ENCODE data around the gene C5. TPM values are rescaled to one million over a fixed set of nuclear protein-coding genes. Genes with fewer than 3 reads are reported as not detected.

C5 gene
- total RNA-seq, 1 donor, result 13.8 TPM

DNA sequence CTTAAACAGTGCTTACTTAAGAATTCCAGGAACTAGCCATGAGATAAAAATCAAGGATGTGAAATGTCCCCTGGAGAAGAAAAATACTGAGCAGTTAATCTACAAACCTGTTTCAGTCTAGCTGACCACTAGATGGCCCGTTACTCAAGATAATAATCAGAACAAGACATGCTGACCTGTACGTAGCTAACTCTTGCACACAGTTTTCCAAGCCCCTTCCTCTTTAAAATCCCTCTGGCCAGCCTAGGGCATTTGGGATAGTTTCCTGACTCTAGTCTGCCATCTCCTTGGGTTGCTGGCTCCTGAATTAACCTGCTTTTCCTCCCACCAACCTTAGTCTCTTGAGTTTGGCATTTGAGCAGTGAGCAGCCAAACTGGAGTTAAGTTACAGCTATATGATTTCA is 64.3 kb downstream of the C5 start:
- peak; percentile 65 for TF ChIP-seq CTCF (IDR thresholded peaks at IDR 0.05; ENCODE audit: insufficient read depth, low read length)
- no peak overlapping the region for H3K4me3 ChIP-seq (ENCODE audit: low read depth, low read length)
- DNase-seq (ENCODE audit: low read depth), result peak; percentile 82

DNA sequence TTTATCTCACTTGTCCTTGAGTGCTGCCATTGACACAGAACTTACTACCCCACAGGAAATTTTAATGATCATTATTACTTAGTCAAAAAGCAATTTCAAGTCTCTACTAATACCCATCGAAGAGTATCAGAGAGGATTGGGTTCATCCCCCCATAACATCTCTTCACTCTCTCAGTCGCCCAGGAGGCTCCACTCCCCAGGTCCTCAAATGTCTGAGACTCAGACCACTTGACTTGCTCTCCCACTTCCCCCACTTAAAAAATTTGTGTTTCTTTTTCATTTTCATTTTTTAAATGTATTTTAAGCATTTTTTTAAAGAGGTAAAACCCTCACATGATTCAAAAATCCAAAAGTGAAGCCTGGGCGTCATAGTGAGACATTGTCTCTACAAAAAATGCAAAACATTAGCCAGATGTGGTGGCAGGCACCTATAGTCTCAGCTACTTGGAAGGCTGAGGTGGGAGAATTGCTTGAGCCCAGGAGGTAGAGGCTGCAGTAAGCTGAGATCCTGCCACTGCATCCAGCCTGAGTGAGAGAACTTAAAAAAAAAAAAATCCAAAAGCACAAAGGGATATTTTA is 66.7 kb downstream of the C5 start:
- no peak for TF ChIP-seq CTCF (IDR thresholded peaks at IDR 0.05; ENCODE audit: insufficient read depth, low read length)
- DNase-seq (ENCODE audit: low read depth), result no peak
- no peak overlapping the region for H3K4me3 ChIP-seq (ENCODE audit: low read depth, low read length)

DNA sequence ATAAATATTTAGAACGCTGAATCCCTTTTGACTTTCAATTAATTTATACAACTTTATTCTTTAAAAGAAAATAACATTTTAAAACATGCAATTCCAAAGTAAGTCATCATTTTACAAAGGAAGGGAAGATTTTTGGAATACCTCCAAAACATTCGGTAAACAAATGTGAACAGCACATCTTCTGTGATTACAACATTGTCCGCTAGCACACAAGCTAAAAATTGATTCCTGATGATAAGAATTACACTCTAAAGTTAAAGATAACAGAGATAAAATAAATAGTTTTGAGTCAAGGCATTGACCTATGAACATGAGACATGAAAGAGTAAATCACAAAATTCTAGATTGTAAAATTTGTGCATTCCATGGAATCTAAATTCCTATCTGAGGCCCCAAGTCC is 67.2 kb downstream of the C5 start:
- peak; percentile 21 for DNase-seq (ENCODE audit: low read depth)
- no peak overlapping the region for H3K4me3 ChIP-seq (ENCODE audit: low read depth, low read length)
- TF ChIP-seq CTCF (IDR thresholded peaks at IDR 0.05; ENCODE audit: insufficient read depth, low read length), result no peak

- TF ChIP-seq CTCF (IDR thresholded peaks at IDR 0.05; ENCODE audit: insufficient read depth, low read length), result no peak
- H3K4me3 ChIP-seq (ENCODE audit: low read depth, low read length), result no peak overlapping the region
- DNase-seq (ENCODE audit: low read depth), result no peak
These were observed 69.1 kb downstream of the C5 start for GRCh38 chr9:120980951-120981350.

DNA sequence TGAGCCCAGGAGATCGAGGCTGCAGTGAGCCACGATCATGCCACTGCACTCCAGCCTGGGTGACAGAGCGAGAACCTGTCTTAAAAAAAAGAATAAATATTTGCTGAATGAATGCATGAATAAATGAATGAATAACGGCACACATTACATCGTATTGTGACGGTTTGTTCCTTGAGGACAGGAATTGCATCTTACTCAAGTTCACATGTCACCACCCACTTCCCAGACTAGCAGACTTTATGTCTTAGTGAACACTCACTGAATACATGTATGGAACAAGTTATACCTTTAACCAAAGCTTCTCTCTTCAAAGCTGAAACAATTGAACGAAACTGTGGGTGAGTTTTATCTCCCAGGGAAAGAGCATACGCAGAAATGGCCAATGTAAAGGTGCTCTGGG is 70.3 kb downstream of the C5 start:
- no peak for TF ChIP-seq CTCF (IDR thresholded peaks at IDR 0.05; ENCODE audit: insufficient read depth, low read length)
- no peak overlapping the region for H3K4me3 ChIP-seq (ENCODE audit: low read depth, low read length)
- DNase-seq (ENCODE audit: low read depth), result no peak

DNA sequence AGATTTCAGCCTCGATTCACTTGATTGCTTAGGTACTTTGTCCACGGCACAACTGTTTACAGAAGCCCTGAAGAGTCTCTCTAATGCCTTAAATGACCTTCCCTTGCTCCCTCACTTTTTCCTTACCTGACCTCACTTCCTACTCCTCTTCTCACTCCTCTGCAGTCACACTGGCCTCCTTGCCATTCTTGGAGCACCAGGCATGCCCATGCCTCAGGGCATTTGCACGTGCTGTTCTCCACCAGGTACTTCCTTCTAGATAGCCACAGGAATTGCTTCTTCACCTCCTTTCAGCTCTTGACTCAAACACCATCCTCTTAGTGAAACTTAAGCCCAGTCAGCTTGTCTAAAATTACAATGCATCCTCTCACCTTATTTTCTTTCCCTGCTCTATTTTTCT is 71.1 kb downstream of the C5 start:
- TF ChIP-seq CTCF (IDR thresholded peaks at IDR 0.05; ENCODE audit: insufficient read depth, low read length), result no peak
- no peak overlapping the region for H3K4me3 ChIP-seq (ENCODE audit: low read depth, low read length)
- no peak for DNase-seq (ENCODE audit: low read depth)

DNA sequence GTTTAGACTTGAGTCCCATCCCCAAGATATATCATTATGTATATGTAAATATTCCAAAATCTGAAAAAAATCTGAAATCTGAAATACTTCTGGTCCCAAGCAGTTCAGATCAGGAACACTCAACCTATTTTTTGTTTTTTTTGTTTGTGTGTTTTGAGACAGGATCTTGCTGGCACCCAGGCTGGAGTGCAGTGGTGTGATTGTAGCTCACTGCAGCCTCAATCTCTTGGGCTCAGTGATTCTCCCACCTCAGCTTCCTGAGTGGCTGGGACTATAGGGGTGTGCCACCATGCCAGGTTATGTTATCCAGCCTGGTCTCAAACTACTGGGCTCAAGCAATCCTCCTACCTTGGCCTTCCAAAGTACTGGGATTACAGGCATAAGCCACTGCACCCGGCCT is 72.8 kb downstream of the C5 start:
- no peak for DNase-seq (ENCODE audit: low read depth)
- H3K4me3 ChIP-seq (ENCODE audit: low read depth, low read length), result no peak overlapping the region
- no peak for TF ChIP-seq CTCF (IDR thresholded peaks at IDR 0.05; ENCODE audit: insufficient read depth, low read length)
